AG10803 (cell line): Measurements from ENCODE around the gene ZNF775.

Experiments
- DNase-seq: peaks from one replicate; pipeline ENCODE4 v3.0.0; 2010; ENCODE audit warnings: low read depth
- H3K4me3 ChIP-seq: 2 replicates; pipeline ENCODE4 v1.5.1; 2011; ENCODE audit warnings: mild to moderate bottlenecking, low read length, control low read depth
- CTCF ChIP-seq: conservative IDR thresholded peaks from 2 replicates; pipeline ENCODE4 v1.5.1; 2011; ENCODE audit warnings: mild to moderate bottlenecking, low read length, control low read depth, inconsistent platforms

Gene ZNF775

DNA sequence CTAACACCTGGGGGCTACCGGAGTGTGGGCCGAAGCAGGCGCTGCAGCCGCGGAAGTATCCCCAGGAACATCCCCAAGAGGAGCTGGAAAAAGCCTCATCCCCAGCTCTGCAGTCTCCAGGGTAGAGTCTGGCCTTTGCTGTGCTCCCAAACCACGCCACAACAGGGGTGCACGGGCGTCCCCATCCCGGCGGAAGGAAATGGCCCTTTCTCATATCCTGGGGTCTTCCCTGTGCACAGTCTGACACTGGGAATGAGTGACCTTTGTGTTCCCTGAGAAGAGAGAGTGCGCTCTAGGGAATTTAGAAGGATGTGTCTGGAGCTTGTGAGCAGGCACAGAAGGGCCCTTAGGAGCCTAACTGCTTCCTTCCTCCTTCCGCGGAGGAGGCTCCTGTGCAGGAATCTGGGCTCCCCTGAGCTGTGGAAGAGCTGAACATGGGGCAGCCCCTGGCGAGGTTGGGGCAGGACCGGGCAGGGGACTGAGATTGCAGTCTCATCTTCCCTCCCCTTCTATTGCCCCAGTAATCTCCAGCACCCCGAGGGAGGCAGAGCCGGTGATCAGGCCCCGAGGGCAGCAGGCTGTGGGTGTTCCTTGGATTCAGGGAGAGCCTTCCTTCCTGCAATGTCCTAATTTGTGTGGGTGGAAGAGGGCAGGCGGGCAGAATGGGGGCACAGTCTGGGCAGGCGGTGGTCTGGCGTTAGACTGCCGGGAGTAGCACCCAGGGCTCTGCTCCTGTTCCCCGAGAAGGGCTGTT is 9.2 kb upstream of the ZNF775 start:
- no peak for DNase-seq
- no peak for TF ChIP-seq CTCF

GRCh38 chr7:150370612-150371071 is 8.5 kb upstream of the ZNF775 start:
- DNase-seq: peak; percentile 71
- H3K4me3 ChIP-seq: peak overlapping the region; percentile 90
- peak; percentile 11; the same call in 1 of the 2 replicates for TF ChIP-seq CTCF

More for the DNA sequence above, 9.2 kb upstream of the ZNF775 start:
- H3K4me3 ChIP-seq: peak overlapping the region; percentile 90

- DNase-seq: no peak
- no peak overlapping the region for H3K4me3 ChIP-seq
- no peak for TF ChIP-seq CTCF
Measured at GRCh38 chr7:150371131-150371995, 7.8 kb upstream of the ZNF775 start.

DNA sequence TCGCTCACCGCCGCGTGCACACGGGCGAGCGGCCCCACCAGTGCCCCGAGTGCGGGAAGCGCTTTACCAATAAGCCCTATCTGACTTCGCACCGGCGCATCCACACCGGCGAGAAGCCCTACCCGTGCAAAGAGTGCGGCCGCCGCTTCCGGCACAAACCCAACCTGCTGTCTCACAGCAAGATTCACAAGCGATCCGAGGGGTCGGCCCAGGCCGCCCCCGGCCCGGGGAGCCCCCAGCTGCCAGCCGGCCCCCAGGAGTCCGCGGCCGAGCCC is 7.2 kb upstream of the ZNF775 start:
- no peak overlapping the region for H3K4me3 ChIP-seq
- DNase-seq: no peak
- no peak for TF ChIP-seq CTCF

- no peak overlapping the region for H3K4me3 ChIP-seq
- no peak for TF ChIP-seq CTCF
- DNase-seq: no peak
Measured at GRCh38 chr7:150372271-150373048, 6.7 kb upstream of the ZNF775 start.

DNA sequence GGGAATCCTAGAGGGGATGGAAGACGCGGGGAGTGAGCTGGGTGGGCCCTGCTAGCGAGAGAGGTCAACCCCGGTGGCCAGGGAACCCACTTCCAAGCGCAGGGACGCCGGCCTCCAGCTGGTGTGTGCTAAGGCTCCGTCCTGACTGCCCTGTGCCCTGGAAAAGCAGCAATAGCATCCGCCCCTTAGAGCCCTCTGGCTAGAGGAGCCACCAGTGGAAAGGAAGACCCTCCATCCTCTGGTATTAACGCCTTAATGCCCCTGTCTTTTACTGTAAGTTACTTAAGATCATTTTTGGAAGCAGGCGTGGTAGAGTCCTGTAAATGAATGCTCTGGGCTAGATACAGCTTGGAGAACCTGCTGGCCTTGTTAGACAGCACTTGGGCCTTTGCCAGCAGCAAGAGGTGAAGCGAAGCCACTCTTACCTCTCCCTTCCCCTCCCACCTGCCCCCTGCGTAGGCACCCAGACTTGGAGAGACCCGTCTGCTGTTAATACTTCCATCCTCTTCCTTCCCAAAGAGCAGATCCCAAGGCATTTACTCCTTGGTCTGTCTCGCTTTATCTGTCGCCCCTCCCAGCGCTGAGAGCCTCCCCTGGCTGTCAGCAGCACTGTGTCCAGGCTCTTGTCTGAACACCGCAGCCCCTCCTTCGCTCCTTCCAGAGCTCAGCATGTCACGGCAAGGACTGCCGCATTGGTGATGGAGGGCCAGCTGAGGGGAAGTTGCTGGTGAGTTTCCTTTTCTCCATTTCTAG is 5.9 kb upstream of the ZNF775 start:
- no peak overlapping the region for H3K4me3 ChIP-seq
- TF ChIP-seq CTCF: no peak
- DNase-seq: no peak
